HuH-7 (cell line): ENCODE data around the gene SPDYC.

Source experiments
- DNase-seq: peaks from one replicate; pipeline ENCODE4 v3.0.0; 2011; ENCODE audit warnings: low spot score

Gene SPDYC

DNA sequence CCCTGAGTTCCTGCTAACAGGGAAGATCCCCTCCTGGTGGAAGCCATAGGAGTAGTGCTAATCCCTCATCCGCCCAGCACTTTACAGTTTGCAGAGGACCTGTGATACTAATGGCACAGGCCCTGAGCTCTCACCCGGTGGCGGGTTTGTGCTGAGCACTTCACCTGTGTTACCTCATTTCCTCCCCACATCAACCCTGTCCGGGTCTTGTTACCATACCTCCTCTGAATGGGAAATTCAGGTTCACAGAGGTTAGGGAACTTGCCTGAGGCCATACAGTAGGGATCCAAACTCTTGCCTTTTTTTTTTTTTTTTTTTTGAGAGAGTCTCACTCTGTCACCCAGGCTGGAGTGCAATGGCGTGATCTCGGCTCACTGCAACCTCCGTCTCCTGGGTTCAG lies 36.9 kb downstream of the SPDYC start:
- DNase-seq = no peak

DNA sequence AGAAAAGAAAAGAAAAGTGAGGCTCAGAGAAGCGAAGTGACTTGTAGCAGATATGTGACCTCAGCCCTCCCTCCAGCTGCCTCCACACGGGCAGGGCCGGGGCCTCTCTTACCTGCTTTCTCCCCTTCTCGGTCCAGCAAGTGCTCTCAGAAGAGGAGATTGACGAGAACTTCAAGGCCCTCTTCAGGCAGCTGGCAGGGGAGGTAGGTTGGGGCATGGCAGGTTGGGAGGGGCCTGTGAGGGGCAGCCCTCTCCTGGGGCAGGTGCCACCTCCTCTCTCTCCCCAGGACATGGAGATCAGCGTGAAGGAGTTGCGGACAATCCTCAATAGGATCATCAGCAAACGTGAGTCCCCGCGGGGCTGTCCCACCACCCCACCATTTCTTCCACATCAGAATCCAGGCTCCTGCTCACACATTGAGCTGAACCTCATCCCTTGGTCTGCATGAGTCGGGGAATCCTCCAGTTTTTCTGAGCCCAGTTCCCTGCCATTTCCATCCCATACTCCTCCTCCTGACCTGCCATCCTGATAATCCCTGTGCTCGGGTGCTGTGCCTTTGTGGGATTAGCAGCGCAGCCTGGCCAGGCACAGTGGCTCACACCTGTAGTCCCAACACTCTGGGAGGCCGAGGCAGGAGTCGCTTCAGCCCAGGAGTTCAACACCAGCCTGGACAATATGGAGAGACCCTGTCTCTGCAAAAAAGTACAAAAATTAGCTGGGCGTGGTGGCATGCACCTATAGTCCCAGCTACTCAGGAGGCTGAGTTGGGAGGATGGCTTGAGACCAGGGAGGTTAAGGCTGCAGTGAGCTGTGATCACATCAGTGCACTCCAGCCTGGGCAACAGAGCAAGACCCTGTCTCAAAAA lies 38.1 kb downstream of the SPDYC start:
- DNase-seq = no peak

DNA sequence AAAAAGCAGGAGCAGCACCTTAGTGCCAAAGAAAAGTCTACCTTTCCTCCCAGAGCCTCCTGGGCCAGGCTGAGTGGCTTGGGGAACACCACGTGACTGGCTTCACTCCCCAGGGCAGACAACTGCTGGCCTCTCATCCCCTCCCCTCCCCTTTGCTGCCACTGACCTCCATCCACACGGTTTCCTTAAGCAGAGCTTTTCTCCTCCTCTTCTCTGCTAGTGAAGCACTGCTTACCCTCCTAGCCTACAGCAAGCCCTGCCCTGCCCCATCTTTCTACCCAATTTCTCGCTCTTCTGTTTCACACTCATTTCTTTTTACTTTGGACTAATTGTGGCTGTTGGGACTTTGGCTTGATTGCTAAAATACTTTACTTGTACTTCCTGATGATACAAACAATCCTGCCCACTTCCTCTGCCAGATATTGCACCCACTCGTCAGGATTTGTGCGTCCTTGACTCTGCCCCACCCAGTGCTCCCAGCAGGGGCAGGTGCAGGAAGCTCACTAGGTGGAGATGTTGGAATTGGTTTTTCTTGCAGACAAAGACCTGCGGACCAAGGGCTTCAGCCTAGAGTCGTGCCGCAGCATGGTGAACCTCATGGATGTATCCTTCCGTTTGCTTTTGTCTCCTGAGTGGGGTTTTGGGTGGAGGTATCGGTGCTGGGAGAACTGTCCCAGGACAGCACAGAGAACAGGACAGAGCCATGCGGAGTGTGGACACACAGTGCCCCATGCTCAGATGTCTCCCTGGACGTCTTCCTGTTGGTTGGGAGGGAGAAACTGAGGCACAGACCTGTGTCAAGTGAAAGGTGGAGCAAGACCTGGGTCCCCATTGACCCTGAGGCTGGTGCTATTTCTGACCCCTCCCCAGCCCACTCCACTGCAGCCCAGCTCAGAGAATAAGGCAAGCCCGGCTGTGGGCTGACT lies 39.0 kb downstream of the SPDYC start:
- no peak for DNase-seq

DNA sequence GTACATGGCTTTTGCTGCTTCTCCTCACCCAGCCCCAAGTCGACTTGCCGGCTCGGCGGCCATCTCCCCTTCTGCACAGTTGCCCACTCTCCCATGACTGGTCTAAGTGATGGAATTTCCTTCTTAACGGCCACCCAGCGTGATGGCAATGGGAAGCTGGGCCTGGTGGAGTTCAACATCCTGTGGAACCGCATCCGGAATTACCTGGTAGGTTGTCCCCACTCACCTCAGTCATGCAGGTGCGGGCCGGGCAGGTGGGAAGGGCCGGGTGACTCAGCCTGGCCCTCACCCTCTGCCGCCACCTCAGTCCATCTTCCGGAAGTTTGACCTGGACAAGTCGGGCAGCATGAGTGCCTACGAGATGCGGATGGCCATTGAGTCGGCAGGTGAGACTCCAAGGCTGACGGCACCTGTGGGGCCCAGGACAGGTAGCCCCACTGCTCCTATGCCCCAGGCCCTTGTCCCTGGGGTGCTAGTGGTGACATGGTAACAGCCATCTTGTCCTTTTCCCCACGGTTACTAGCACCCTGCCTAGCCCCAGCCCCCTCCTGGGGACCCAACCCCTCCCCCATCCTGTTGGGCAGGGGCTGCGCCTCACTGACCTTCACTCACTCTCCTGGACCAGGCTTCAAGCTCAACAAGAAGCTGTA lies 39.8 kb downstream of the SPDYC start:
- DNase-seq = no peak

DNA sequence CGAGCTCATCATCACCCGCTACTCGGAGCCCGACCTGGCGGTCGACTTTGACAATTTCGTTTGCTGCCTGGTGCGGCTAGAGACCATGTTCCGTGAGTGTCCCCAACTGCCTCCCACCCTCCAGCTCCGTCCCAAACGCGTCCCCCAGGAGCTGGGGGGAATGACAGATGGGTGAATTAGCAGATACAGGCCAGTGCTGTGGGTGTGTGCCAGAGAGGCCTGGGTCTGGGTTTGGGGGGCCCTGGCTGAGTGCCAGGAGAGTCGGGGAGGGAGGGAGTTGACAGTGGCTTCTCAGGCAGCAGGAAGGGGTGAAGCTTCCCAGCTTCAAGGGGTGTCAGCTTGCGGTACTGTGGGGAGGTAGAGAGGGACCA lies 40.3 kb downstream of the SPDYC start:
- no peak for DNase-seq

DNA sequence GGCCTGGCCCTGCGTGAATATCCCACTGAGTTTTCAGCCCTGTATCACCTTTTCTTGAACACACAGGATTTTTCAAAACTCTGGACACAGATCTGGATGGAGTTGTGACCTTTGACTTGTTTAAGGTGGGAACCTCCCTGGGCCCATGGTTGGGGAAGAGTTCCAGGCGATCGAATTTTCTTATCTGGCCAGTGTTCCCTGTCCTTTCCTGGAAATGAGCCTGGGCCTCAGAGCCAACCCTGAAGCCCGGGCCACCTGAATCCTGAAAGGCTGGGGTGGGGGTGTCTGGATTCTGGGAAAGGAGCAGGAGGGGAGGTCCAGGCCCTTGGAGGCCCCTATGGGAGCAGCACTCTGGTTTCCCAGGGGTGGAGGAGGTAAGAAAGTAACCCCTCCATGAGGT lies 40.7 kb downstream of the SPDYC start:
- DNase-seq = no peak

DNA sequence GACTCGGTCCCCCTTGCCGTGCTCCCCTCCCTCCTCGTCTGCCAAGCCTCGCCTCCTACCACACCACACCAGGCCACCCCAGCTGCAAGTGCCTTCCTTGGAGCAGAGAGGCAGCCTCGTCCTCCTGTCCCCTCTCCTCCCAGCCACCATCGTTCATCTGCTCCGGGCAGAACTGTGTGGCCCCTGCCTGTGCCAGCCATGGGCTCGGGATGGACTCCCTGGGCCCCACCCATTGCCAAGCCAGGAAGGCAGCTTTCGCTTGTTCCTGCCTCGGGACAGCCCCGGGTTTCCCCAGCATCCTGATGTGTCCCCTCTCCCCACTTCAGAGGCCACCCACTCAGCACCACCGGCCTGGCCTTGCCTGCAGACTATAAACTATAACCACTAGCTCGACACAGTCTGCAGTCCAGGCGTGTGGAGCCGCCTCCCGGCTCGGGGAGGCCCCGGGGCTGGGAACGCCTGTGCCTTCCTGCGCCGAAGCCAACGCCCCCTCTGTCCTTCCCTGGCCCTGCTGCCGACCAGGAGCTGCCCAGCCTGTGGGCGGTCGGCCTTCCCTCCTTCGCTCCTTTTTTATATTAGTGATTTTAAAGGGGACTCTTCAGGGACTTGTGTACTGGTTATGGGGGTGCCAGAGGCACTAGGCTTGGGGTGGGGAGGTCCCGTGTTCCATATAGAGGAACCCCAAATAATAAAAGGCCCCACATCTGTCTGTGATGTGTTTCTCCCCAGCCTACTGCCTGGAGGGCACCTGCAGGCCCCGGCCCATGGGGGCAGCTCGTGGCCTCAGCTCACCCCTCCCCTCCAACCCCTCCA lies 41.5 kb downstream of the SPDYC start:
- DNase-seq = no peak

DNA sequence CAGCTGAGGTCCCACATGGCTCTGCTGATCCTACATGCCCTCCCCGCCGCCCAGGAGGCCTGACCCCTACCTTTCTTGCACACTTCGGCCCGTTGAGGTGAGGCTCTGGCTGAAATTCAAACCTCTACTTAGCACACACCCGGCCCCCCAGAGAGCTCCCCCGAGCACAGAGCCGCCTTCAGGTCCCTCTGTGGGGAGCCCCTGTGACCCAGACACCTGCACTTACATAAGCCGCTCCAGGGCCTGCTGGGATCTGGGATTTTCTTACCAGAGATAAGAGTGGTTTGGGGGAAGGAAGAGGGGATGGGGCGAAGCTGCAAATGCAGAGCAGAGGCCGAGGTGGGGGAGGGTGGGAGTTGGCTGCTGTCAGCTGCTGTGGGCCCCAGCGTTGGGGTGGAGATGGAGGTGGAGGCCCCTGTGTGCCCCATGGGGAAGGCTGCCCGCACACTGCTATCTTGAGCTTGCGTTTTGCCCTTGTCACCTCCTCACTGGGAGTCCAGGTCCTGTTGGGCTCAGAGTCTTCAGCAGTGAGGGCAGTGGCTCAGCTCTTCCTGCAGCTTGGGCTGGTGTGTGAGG lies 42.3 kb downstream of the SPDYC start:
- DNase-seq = no peak

DNA sequence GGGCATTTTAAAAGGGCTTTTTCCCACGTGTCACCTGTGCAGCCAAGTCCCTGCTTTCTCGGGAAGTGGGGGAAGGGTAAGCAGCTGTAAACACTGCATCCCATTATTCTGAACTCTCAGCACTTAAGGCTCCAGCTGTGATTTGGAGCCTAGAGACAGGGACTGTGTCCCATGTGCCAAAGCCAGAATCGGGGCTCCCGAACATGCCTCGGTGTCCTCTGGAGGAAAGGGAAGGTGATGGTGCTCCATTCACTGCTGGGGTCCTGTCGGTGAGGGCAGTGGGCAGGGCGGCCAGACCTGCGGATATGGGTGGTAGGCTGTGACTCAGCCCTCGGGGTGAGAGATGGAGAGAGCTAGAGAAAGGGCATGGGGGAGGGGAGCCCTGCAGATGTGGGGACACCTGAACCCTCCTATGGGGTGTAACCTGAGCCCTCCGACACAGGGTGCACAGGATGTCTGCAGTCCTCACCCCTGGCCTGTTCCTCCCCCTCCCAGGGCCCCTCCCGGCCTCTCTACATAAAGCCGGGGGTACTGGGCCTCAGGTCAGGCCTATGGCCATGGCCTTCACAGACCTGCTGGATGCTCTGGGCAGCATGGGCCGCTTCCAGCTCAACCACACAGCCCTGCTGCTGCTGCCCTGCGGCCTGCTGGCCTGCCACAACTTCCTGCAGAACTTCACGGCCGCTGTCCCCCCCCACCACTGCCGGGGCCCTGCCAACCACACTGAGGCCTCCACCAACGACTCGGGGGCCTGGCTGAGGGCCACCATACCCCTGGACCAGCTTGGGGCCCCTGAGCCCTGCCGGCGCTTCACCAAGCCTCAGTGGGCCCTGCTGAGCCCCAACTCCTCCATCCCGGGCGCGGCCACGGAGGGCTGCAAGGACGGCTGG lies 43.5 kb downstream of the SPDYC start:
- no peak for DNase-seq

DNA sequence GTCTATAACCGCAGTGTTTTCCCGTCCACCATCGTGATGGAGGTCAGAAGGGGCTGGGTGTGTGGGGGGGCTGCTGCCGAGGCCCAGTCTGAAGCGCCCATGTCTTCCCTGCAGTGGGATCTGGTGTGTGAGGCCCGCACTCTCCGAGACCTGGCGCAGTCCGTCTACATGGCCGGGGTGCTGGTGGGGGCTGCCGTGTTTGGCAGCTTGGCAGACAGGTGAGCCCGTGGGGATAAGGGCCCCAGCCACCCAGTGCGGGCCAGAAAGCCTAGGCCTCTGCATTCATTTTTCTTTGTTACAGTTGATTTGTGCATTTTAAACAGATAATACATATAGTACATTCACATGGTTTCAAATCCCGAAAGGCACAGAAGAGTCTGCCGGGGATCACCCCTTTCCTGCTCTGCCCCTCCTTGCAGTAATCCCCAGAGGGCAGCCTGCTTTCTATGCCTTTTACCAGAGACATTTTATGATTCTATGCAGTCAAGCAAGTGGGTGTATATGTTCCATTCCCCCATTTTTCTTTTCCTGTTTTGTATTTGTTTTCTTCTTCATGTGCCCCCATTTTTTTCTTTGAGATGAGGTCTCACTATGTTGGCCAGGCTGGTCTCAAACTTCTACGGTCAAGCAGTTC lies 44.3 kb downstream of the SPDYC start:
- DNase-seq = no peak

DNA sequence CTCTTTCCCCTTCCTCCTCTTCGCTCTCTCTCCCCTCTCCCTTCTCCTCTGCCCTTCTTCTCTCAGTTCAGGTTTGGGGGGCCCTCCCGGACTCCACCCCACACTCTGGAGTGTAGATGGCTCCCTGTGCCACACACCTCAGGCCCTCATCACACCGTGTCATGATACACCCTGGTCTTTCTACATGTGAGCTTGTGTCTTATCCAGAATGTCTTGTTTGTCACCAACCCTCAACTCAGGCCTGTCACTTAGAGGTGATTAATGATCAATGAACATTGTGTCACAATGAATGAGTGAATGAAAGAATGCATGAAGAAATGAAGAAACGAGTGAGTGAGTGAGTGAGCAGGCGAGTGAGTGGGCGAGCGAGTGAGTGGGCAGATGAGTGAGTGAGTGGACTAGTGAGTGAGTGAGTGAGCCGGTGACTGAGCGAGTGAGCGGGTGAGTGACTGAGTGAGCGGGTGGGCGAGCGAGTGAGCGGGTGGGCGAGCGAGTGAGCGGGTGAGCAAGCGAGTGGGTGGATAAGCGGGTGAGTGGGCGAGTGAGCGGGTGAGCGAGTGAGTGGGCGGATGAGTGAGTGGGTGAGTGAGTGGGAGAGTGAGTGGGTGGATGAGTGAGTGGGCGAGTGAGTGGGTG lies 45.5 kb downstream of the SPDYC start:
- no peak for DNase-seq

DNA sequence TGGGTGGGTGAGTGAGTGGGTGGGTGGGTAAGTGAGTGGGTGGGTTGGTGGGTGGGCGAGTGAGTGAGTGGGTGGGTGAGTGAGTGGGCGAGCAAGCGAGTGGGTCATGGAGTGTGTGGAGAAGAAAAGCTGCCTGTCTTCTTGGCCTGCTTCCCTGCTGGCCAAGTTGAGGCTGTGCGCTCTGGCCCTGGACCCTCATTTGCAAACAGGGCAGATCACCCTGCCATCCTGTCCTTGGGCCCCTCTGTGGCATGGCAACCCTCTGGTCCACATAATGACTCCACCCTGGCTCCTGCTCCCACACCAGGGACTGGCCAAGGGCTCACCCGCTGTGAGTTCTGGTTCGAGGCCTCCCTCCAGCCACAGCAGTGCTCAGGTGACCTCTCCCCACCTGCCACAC lies 46.8 kb downstream of the SPDYC start:
- no peak for DNase-seq

DNA sequence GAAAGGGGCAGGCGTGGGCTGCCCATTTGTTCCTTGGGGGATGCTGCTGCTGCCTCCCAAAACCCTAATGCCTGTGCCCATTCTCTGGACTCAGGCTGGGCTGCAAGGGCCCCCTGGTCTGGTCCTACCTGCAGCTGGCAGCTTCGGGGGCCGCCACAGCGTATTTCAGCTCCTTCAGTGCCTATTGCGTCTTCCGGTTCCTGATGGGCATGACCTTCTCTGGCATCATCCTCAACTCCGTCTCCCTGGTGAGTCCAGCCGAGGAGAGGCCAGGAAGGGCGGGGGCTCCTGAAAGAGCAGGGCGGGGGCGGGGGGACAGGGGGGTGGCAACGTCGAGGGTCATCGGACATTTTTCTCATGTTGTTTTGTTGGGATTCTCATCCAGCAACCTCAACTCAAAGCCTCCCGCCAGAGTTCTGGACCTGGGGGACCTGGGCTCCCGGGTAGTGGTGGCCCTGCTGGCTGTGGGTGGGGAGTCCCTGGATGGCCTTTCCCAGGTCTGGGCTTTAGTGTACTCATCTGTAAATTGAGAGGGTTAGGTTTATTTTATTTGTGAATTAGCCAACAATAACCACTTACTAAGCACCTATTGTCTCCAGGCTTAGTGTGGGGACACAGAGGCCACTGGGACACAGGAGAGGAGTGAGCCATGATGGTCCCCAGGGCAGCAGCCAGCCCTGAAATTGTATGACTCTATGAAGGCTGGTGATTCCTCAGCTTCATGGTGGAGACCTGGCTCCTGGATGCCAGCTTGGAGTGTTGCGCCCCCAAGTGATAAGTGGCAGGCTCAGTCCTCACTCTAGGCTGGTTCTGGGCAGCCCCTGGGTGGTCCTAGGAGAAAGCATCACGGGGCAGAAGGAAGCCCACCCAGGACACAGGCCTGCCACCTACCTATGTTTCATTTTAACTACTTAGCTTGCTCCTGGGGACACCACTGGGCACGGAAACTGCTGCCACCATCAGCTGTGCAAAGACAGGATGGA lies 47.7 kb downstream of the SPDYC start:
- no peak for DNase-seq

DNA sequence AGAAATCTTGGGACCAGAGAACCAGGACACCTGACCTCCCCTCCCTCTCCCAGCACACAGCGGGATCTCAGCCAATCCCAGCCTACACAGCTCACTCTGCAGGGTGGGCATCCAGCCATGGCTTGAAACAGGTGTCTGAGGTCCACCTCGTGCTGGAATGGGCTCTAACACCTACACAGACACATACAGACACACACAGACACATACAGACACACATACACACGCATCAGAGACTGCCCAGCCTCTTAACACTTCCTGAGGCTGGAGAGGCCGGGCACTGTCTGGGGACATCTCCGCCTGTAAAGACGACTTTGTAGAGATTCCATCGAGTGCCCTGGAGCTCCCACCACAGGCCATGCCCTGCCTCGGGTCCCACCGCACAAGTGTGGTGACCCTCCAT lies 48.4 kb downstream of the SPDYC start:
- no peak for DNase-seq

DNA sequence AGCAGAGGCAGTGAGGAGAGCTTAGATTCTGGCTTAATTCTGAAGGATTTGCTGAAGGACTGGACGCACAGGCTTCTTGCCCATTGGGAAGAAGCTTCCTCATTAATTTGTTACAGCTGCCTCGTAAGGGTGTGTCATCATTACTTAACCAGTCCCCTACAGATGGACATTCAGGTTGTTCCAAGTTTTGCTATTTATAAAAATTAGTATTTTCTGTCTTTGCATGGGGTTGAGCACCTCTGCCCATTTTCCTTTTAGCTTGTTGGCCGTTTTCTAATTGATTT lies 49.8 kb downstream of the SPDYC start:
- no peak for DNase-seq

DNA sequence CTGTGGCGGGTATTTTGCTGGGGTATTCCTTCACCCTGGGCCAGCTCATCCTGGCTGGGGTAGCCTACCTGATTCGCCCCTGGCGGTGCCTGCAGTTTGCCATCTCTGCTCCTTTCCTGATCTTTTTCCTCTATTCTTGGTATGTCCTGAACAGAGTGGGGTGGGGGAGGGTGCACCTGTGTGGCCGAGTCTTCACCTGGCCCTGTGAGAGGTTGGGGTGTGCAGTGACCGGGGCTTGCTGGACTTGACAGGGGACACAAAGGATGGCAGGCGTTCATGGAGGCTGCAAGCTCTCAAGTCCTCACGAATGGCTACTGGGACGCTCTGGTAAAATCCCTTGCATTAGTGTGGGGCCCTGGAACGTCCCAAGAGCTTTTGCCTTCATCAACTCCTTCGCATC lies 51.0 kb downstream of the SPDYC start:
- DNase-seq = no peak
